Lung (tissue), 12 donors: ENCODE measurements around the gene CABS1. TPM values are rescaled to one million over a fixed set of nuclear protein-coding genes. Genes with fewer than 3 reads are reported as not detected.

ENCODE experiments used
- ATAC-seq: fragments of 200-7000 bp; cut with Tn5 transposase; one replicate; pipeline ENCODE4 v1.9.1; 2020; ENCODE audit warnings: moderate number of reproducible peaks; ENCODE audit not compliant: insufficient read depth, low FRiP score
- DNase-seq, 3 donors: peaks; one replicate each; pipeline ENCODE4 v3.0.0-alpha.2; 2013 to 2017
- H3K27ac ChIP-seq, 2 donors: one replicate each; pipeline ENCODE4 v1.5.1; 2013; ENCODE audit warnings: mild to moderate bottlenecking in 2 of 2, moderate library complexity in 2 of 2, control low read depth in 1 of 2, inconsistent platforms in 1 of 2, low read depth in 1 of 2, low read length in 1 of 2
- H3K27me3 ChIP-seq, 3 donors: one replicate each; pipeline ENCODE4 v1.5.1; 2013; ENCODE audit warnings: low read length in 2 of 3; ENCODE audit not compliant: control insufficient read depth in 3 of 3, insufficient read depth in 3 of 3
- H3K36me3 ChIP-seq, 4 donors: one replicate each; pipeline ENCODE4 v1.5.1; 2013; ENCODE audit warnings: low read length in 4 of 4, mild to moderate bottlenecking in 1 of 4, moderate library complexity in 1 of 4; ENCODE audit not compliant: control insufficient read depth in 4 of 4, insufficient read depth in 4 of 4
- H3K4me1 ChIP-seq, 5 donors: one replicate each; pipeline ENCODE4 v1.5.1; 2013; ENCODE audit warnings: low read length in 5 of 5, mild to moderate bottlenecking in 2 of 5, moderate library complexity in 1 of 5; ENCODE audit not compliant: control insufficient read depth in 5 of 5, insufficient read depth in 5 of 5
- H3K4me3 ChIP-seq: one replicate; pipeline ENCODE4 v1.5.1; 2013; ENCODE audit warnings: mild to moderate bottlenecking, control low read depth, moderate library complexity
- H3K9ac ChIP-seq, 2 donors: one replicate each; pipeline ENCODE4 v1.5.1; 2013; ENCODE audit warnings: low read length in 2 of 2, control low read depth in 1 of 2; ENCODE audit not compliant: insufficient read depth in 1 of 2
- H3K9me3 ChIP-seq, 4 donors: one replicate each; pipeline ENCODE4 v1.5.1; 2013; ENCODE audit warnings: low read length in 3 of 4, mild to moderate bottlenecking in 1 of 4, moderate library complexity in 1 of 4; ENCODE audit not compliant: control insufficient read depth in 4 of 4, insufficient read depth in 3 of 4
- WGBS, 2 donors: extraction: QIAGEN DNeasy Blood & Tissue Kit; methylation state at CpG; one replicate each; pipeline ENCODE4 v1.1.7; 2013; 5-methylcytosine and 5-hydroxymethylcytosine counted together
- polyA plus RNA-seq, 2 donors: library from polyadenylated mRNA; stranded (reverse); fragments of 200-250 nt; gene quantifications; one replicate each; pipeline ENCODE4 v1.2.1, GENCODE V29; 2013
- total RNA-seq, 2 donors: library from RNA; depleted of rRNA in 1 of 2; stranded (reverse); fragments of >200 nt in 1 of 2; gene quantifications; one replicate each; pipeline ENCODE4 v1.2.1, GENCODE V29; 2014 to 2021
- TF ChIP-seq, protein P1 (sequence below): IDR thresholded peaks from 2 replicates; pipeline ENCODE4 v1.5.1; 2012; ENCODE audit warnings: mild to moderate bottlenecking; ENCODE audit errors: control extremely low read depth, extremely low read depth
- donor health status: control.
- donor health status: control.
- donor health status: Bipolar disorder and iron deficiency.
- donor health status: healthy.
- donor health status: DM: yes; HTN: yes; CAD: no.

The CABS1 gene
- total and polyA plus RNA-seq, 4 donors, result not detected

DNA sequence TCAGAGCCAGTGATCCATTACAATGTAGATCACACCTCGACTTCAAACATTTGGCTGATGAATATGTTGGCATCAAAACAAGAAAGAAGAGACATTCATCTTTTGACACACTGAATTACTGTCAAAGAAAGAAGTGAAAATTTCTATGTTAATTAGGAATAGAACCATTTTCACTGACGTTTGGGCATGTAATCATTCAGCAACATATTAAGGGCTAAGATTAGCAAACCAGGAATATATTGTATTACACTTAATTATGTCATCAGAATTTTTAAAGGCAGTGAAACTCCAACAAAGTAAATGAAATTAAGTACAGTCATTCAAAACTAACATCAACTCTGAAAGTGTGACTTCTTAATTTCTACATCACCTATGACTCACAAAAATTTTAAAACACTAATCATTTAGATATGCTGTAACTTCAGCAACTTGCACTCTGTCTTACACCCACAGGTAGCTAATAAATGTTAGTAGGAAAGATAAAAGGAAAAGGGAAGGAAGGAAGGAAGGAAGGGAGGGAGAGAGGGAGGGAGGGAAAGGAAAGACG, 24.4 kb downstream of the CABS1 start:
- H3K9ac ChIP-seq, result no peak overlapping the region
- no peak overlapping the region for H3K27ac ChIP-seq
- no peaks in the 10 kb centered on the region for H3K36me3 ChIP-seq
- no peak overlapping the region for H3K4me3 ChIP-seq
- H3K9me3 ChIP-seq, result no peaks in the 10 kb centered on the region
- WGBS, 2 donors, result 53 to 55% methylated on average over 3 of the region's 3 CpGs
- H3K27me3 ChIP-seq, result no peaks in the 10 kb centered on the region
- TF ChIP-seq, protein P1, sequence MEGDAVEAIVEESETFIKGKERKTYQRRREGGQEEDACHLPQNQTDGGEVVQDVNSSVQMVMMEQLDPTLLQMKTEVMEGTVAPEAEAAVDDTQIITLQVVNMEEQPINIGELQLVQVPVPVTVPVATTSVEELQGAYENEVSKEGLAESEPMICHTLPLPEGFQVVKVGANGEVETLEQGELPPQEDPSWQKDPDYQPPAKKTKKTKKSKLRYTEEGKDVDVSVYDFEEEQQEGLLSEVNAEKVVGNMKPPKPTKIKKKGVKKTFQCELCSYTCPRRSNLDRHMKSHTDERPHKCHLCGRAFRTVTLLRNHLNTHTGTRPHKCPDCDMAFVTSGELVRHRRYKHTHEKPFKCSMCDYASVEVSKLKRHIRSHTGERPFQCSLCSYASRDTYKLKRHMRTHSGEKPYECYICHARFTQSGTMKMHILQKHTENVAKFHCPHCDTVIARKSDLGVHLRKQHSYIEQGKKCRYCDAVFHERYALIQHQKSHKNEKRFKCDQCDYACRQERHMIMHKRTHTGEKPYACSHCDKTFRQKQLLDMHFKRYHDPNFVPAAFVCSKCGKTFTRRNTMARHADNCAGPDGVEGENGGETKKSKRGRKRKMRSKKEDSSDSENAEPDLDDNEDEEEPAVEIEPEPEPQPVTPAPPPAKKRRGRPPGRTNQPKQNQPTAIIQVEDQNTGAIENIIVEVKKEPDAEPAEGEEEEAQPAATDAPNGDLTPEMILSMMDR, result no peak
- H3K4me1 ChIP-seq, result no peaks in the 10 kb centered on the region
- DNase-seq (peak in 2 of 3 donors; percentile 11 to 16), ATAC-seq (no peak)

DNA sequence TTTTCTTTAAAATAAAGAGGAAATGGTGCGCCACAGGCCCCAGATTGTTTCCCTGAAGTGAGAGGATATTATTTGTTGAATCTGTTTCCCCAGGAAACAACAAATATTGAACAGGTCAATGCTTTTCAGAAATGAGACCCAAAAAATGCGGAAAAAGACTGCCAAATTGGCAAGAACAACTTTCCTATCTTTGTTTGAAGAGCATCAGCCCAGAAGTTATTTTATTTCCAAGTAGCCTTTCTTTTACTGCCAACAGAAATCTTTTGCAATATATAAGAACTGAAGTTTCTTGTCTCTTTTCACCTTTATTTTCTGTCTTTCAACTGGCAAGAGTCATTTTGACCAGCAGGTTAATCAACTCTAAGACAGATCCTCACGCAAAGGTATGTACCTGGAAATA, 25.7 kb downstream of the CABS1 start, which contains the start of gene SMR3A:
Gene SMR3A (plus strand): TSS at position 301 of the 400 bp plus-strand sequence. CDS start 1,356 bp downstream, outside the sequence.
- no peaks in the 10 kb centered on the region for H3K9me3 ChIP-seq
- no peak for ATAC-seq
- WGBS, 2 donors, result 70 to 73% methylated on average over 3 of the region's 3 CpGs
- H3K27ac ChIP-seq, result no peak within 1 kb of the TSS
- H3K27me3 ChIP-seq, result no peaks in the 10 kb centered on the region
- TF ChIP-seq, protein P1, result no peak
- H3K4me3 ChIP-seq, result no peak within 1 kb of the TSS
- H3K4me1 ChIP-seq, result no peaks in the 10 kb centered on the region
- DNase-seq, result no peak
- no peak within 1 kb of the TSS for H3K9ac ChIP-seq
- H3K36me3 ChIP-seq, result no peaks in the 10 kb centered on the region

DNA sequence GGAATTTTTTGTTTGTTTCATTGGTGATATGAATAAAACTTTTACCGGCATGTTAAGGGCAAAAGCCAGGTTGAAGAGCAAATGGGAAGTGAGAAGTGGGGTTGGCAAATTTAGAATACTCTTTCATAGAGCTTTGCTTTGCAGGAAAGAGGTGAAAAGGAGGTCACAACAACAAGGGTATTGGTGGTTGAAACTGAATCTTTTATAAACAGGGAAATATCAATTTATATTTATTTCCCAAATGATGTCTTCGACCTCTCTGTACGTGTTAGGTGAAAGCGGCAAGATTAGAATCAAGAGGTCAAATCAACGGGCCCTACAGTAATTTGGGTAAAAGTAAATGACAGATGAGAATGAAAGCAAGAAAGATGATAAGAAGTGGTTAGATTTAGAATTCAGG, 29.2 kb downstream of the CABS1 start:
- Histone ChIP-seq H3K36me3 (no peaks in the 10 kb centered on the region), H3K9ac (no peak overlapping the region), H3K9me3 (no peaks in the 10 kb centered on the region), H3K4me1 (no peaks in the 10 kb centered on the region), H3K4me3 (no peak overlapping the region), H3K27ac (no peak overlapping the region), H3K27me3 (no peaks in the 10 kb centered on the region)
- no peak for DNase-seq
- TF ChIP-seq, protein P1, result no peak
- no peak for ATAC-seq
- WGBS, 2 donors, result 83 to 90% methylated on average over 5 of the region's 5 CpGs

DNA sequence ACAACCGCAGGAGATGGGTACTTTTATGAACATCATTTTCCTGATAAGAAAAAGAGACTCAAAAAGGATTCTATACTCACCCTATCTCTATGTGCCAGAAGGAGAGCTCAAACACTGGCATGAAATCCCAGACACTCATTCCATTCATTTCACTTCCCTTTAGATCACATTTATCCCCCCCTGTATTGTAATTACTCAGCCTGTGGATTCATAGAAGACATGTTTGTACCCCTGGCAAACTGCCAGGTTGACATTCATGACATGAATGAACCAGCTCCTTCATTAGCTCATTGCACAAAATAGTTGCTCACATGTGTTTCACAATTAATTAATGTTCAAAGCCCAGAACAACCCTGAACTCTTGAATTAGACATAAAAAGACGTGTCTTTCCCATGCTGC, 30.7 kb downstream of the CABS1 start:
- Histone ChIP-seq H3K27me3 (no peaks in the 10 kb centered on the region), H3K9ac (no peak overlapping the region), H3K4me1 (no peaks in the 10 kb centered on the region), H3K9me3 (no peaks in the 10 kb centered on the region), H3K36me3 (no peaks in the 10 kb centered on the region), H3K4me3 (no peak overlapping the region), H3K27ac (no peak overlapping the region)
- peak in 1 of 3 donors; percentile 26 for DNase-seq
- ATAC-seq, result no peak
- 46 to 69% methylated on average over 2 of the region's 2 CpGs for WGBS, 2 donors
- TF ChIP-seq, protein P1, result no peak
